ENCODE results near the gene PARD3B.

- TF ChIP-seq, protein P1, sequence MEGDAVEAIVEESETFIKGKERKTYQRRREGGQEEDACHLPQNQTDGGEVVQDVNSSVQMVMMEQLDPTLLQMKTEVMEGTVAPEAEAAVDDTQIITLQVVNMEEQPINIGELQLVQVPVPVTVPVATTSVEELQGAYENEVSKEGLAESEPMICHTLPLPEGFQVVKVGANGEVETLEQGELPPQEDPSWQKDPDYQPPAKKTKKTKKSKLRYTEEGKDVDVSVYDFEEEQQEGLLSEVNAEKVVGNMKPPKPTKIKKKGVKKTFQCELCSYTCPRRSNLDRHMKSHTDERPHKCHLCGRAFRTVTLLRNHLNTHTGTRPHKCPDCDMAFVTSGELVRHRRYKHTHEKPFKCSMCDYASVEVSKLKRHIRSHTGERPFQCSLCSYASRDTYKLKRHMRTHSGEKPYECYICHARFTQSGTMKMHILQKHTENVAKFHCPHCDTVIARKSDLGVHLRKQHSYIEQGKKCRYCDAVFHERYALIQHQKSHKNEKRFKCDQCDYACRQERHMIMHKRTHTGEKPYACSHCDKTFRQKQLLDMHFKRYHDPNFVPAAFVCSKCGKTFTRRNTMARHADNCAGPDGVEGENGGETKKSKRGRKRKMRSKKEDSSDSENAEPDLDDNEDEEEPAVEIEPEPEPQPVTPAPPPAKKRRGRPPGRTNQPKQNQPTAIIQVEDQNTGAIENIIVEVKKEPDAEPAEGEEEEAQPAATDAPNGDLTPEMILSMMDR (IDR thresholded peaks at IDR 0.05), result no peak
- TF ChIP-seq POLR2A (IDR thresholded peaks at IDR 0.05), result no peak
Measured at GRCh38 chr2:205471776-205472175, 926.5 kb downstream of the PARD3B start.
